ENCODE data around the gene SPATA16.
"Not testable (repeated sequence)": the region's sequence is repeated elsewhere in the genome, so short reads cannot be mapped to it uniquely, and the experiment has no call there.

Gene SPATA16

DNA sequence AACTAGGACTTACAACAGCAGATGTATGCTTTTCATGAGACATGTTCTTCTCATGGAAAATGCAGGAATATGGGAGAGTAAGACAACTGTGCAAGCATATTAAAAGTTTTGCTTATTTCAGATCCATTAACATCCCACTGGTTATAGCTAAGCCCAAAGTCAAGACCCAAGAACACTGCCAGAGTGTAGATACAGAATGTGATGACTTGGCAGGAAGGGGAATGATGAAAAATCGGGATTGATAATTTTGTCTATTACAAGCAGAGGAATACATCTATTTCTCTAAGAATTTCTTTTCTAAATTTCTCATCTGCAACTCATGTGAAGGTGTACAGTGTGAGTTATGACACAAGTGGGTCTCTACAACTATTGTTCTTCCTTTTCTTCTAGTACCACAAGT is 76.4 kb downstream of the SPATA16 start:
- DNase-seq (ENCODE audit: low read depth in 2 of 2) = no peak

DNA sequence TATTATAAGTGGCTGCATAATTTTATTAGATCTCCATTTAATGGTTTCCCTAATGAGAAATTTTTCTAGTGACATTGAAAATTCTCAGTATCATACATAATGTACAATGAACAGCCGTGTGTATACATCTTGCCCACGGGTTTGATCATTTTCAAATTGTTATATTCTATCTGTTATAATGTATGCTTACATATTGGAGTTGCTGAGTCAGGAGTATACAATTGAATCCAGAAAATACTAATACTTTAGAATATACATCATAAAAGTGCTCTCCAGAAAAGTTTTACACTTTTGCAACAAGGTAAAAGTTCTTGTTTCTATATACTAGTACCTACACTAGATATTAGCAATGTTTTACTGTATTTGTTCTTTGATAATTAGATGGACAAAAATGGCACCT is 82.8 kb downstream of the SPATA16 start:
- no peak for DNase-seq (ENCODE audit: low read depth in 2 of 2)

DNA sequence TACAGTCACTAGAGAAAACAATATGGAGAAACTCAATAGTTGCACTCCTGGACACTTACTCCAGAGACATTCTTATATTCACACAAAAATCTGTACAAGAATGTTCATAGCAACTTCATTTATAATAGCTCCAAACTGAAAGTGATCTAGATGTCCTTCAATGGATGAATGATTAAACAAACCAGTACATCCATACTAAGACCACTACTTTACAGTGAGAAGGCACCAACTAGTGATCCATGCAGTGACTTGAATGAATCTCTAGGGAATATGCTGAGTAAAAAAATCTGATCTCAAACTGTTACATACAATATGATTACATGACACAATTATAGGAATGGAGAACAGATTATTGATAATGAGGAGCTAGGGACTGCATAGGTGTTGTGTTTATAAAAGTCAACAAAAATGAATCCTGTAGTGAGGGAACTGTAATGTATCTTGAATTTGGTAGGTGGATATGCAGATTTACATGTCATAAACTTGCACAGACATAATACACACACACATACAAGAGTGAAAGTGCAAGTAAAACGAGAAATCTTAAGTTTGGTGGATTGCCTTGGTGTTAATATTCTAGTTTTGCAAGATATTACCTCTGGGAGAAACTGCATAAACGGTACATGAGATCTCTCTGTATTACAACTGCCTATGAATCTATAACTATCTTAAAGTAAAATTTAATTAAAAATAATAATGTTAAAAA is 85.7 kb downstream of the SPATA16 start:
- no peak for DNase-seq (ENCODE audit: low read depth in 2 of 2)

- DNase-seq (ENCODE audit: low read depth in 2 of 2) = no peak
Measured at GRCh38 chr3:173049360-173049759, 91.7 kb downstream of the SPATA16 start.

GRCh38 chr3:173045770-173046382 is 95.2 kb downstream of the SPATA16 start:
- no peak for DNase-seq (ENCODE audit: low read depth in 2 of 2)

DNA sequence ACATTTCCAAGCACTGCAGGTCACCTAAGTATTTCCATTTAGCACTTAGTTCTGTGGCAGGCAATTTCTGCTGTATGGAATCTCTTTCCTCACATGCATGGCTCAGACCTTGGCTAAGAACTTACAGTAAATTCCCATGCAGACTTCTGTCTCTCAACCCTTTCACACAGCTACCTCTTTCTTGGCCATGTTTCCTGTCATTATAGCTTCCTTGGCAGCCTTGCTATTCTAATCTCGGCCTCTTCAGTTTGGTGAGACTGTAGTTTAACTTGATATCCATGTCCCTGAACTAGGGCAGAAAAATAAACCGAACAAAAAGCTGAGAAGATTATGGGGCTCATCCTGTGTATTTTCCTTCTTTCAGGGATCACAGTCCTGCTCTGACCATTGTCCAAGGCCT is 96.0 kb downstream of the SPATA16 start:
- no peak for DNase-seq (ENCODE audit: low read depth in 2 of 2)

GRCh38 chr3:173043757-173044156 is 97.3 kb downstream of the SPATA16 start:
- DNase-seq (ENCODE audit: low read depth in 2 of 2) = no peak

DNA sequence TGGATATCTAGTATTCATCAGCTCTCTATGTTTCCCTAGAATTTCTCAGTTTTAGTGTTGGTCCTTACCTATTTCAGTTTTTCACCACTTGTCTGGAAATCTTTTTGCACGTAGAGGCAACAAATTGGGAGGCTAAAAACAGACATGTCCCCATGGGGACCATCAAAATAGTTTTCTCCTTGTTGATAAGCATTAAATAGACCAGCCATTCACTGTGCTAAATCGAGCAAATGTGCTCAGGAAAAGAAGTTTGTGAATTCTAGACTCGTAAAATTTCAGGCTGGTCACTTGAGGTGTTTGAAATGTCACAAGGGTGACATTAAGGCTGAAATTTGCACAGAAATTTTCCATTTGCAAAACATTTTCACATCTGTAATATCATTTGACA is 102.6 kb downstream of the SPATA16 start:
- no peak for DNase-seq (ENCODE audit: low read depth in 2 of 2)

GRCh38 chr3:173037840-173038483 is 103.1 kb downstream of the SPATA16 start:
- no peak for DNase-seq (ENCODE audit: low read depth in 2 of 2)

DNA sequence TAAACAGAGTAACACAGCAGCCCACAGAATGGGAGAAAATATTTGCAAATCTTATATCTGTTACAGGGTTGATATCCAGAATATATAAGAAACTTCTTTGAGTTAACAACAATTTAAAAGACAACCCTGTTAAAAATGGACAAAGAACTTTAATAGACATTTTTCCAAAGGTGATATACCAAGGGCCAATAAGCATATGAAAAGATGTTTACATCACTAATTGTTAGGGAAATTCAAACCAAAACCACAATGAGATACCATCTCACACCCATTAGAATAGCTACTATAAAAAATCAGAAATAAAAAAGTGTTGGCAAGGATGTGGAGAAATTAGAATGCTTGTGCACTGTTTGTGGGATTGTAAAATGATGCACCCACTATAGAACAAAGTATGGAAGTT is 110.8 kb downstream of the SPATA16 start:
- no peak for DNase-seq (ENCODE audit: low read depth in 2 of 2)

GRCh38 chr3:173028351-173028750 is 112.7 kb downstream of the SPATA16 start:
- DNase-seq (ENCODE audit: low read depth in 2 of 2) = no peak

DNA sequence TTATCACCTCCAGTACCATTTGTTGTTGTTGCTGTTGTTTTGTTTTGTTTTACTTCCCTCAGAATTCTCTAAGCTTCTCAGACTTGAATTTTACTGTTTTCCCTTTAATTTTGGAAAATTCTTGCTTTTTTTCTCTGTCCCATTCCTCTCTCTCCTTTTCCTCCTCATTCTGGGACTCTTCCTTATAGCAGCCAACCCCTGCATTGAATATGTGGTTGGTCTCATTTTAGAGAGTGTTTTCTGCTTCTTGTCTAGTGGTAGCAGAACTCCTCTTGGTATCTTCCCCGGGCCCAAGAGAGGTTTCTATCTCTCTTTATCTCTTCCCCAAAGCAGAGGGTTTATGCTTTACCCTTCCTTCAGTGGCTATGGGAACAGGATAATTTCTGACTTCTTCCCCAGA is 113.6 kb downstream of the SPATA16 start:
- DNase-seq (ENCODE audit: low read depth in 2 of 2) = no peak

GRCh38 chr3:173025941-173026340 is 115.1 kb downstream of the SPATA16 start:
- no peak for DNase-seq (ENCODE audit: low read depth in 2 of 2)

DNA sequence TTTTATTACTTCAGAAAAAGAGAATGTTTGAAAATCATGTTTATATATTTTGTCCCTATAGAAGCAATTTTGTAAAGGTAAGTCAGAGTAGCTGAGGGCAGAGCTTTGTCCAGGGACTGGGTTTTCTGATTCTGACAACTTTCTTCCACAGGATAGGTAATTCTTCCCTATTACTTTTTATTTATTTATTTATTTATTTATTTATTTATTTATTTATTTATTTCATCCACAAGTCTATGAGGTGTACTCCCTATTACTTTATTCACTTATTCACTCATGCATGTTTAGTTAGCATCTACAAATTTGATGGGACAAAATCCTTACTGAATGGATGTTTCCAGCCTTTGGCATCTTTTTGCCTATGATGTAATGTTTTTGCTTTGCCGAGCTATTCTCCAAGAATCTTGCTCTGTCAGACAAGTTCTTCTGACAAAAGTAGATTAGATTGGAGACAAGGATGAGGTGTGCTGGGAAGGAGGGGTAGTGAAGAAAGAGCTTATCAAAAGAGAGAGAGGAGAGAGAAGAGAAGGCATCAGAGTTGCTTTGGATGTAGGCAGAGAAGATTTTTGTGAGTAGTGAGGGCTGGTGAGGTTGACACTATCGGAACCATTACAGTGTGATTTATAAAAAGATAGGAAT is 119.4 kb downstream of the SPATA16 start:
- DNase-seq (ENCODE audit: low read depth in 2 of 2) = no peak

DNA sequence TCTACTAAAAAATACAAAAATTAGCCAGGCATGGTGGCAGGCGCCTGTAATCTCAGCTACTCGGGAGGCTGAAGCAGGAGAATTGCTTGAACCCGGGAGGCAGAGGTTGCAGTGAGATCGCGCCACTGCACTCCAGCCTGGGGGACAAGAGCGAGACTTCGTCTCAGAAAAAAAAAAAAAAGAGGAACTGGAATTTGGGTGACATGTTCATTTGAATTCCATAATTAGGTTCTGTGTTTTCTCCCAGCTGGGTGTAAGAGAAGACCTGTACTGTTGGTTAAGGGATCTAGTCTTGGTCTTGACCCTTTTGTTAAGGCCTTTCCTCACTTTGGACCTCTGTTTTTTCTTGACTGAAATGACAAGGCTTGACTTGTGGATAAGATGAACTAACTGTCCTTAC is 120.9 kb downstream of the SPATA16 start:
- DNase-seq (ENCODE audit: low read depth in 2 of 2) = not testable (repeated sequence)

DNA sequence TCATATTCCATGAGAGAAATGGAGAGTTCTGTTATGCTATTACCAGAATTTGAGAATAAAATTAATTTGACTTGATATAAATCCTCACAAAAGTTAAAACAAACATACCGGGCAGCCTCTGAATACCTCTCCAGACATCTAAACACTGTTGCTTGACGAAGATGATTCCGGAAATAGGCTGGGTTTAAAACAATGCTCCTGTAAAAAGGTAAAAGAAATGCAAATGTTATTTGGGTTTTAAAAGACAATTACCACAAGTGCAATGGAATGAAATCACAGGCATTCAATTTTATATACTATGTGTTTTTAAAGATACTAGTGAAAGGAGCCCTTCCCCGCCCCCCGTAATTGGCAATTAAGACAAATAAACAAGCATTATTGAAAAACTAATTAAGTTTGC is 121.7 kb downstream of the SPATA16 start:
- no peak for DNase-seq (ENCODE audit: low read depth in 2 of 2)

DNA sequence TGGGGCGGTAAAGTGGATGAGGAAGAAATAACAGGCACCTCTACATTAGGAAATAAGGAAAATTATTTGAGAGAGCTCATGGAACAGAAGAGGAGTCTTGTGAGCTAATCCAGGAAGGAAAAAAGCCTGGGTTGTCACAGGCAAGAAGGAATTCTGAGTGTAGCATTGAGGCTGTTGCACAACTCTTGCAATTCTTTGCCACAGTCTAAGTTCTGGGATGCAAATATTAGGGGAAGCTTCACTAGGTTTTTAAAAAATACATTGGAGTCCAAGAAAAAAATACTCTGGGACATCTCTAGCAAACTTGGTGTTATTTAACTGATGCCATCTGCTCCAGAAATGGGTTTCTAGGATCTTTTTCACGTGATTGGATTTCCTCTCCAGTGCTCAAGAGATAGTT is 122.3 kb downstream of the SPATA16 start:
- DNase-seq (ENCODE audit: low read depth in 2 of 2) = no peak

GRCh38 chr3:173013219-173013832 is 127.7 kb downstream of the SPATA16 start:
- DNase-seq (ENCODE audit: low read depth in 2 of 2) = no peak

DNA sequence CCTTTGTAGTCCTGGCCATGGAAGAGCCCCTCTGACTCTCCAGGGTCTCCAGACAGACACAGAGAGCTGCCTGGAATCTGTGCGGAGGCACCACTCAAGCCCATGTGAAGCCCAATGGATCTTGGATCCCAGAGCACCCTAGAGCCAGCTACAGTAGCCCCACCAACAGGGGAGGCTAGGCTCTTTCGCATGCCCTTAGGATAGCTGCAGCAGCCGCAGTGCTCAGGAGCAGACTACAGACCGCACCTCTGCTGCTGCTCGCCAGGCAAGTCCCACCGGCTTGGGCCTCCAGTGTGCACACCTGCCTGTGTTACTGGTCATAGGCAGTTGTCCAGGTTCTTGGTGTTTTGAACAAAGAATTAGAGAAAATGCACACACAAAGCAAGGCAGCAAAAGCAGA is 131.6 kb downstream of the SPATA16 start:
- no peak for DNase-seq (ENCODE audit: low read depth in 2 of 2)

GRCh38 chr3:173008978-173009377 is 132.1 kb downstream of the SPATA16 start:
- no peak for DNase-seq (ENCODE audit: low read depth in 2 of 2)

DNA sequence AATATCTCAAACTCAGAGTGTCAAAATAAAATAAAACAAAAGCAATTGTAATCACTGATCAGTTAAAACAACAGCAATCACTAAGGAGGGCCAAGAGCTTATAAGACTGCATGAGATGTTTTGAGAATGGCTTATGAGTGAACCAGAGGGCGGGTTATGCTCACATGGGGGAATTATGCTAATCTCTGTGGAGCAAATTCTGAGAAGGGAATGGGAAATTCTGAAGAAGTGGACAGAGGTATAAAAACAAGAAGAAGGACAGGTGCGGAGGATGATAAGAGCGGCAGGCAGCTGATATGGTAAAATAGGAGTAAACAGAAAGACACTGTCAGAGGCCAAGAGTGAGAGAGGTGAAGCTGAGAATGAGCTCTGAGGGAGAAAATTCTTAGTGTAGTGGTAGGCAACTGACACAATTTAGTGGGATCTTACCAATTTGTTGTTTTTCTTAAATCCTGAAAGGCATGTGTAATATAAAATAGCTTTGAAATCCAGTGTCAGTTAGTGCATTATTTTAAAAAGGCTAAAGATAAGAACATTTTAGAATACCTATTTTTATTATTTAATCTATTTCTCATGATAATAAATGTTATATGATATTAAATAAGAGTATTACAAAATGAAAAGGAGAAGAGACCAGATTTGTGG is 133.8 kb downstream of the SPATA16 start:
- no peak for DNase-seq (ENCODE audit: low read depth in 2 of 2)

GRCh38 chr3:173006006-173006405 is 135.0 kb downstream of the SPATA16 start:
- no peak for DNase-seq (ENCODE audit: low read depth in 2 of 2)

Measured in stimulated activated CD8-positive, alpha-beta memory T cell treated with anti-CD3 and anti-CD28 coated beads, Interleukin-2, amount 100 ng/mL, for 1 hour (primary cell).